ENCODE measurements around the gene TPM4. TPM values are rescaled to one million over a fixed set of nuclear protein-coding genes. Genes with fewer than 3 reads are reported as not detected.

TPM4 gene
- total and polyA plus RNA-seq, 2 experiments from 2014 or later: 223 to 288 TPM

- no peak overlapping the region for H3K4me3 ChIP-seq
- TF ChIP-seq EZH2phosphoT487 (IDR thresholded peaks at IDR 0.05; ENCODE audit: unreplicated experiment) (no peak), NANOG (IDR thresholded peaks at IDR 0.05; ENCODE audit: borderline replicate concordance) (no peak), ZNF114 (CRISPR knock-in tag; IDR thresholded peaks at IDR 0.05) (no peak), EZH2 (IDR thresholded peaks at IDR 0.05; ENCODE audit: low read depth, unreplicated experiment) (no peak), ZNF331 (CRISPR knock-in tag; IDR thresholded peaks at IDR 0.05; ENCODE audit: low read depth) (no peak), POLR2AphosphoS5 (IDR thresholded peaks at IDR 0.05; ENCODE audit: low read depth) (no peak), CTCF (conservative IDR thresholded peaks at IDR 0.05; ENCODE audit: low read depth in 2 of 2) (no peak), STAT1 (IDR thresholded peaks at IDR 0.05; ENCODE audit: unreplicated experiment) (no peak), REST (IDR thresholded peaks at IDR 0.05; ENCODE audit: unreplicated experiment) (no peak), JUNB (IDR thresholded peaks at IDR 0.05; ENCODE audit: unreplicated experiment) (no peak), CREB1 (CRISPR knock-in tag; IDR thresholded peaks at IDR 0.05; ENCODE audit: low read depth) (no peak), ZNF462 (CRISPR knock-in tag; IDR thresholded peaks at IDR 0.05) (no peak), ETS1 (IDR thresholded peaks at IDR 0.05) (no peak)
- no peak overlapping the region for H3K4me3 Mint-ChIP-seq
- peaks cover 4% of the 10 kb centered on the region; the same call in 1 of the 2 replicates for H3K4me1 ChIP-seq (ENCODE audit: insufficient read depth)
- H3K4me2 ChIP-seq: no peak overlapping the region
- no peaks in the 10 kb centered on the region for H3F3A ChIP-seq (replicated peaks; ENCODE audit: low read depth)
- no peaks in the 10 kb centered on the region for H3K4me1 Mint-ChIP-seq
- ATAC-seq (no peak), DNase-seq (ENCODE audit: low spot score) (no peak)
- peaks cover 10% of the 10 kb centered on the region for H3K27me3 Mint-ChIP-seq (ENCODE audit: insufficient read depth, low read depth, poor library complexity)
- no peaks in the 10 kb centered on the region for H4K20me1 ChIP-seq (replicated peaks; ENCODE audit: insufficient read depth)
- no peak overlapping the region for H3K27ac Mint-ChIP-seq
- no peak overlapping the region for H3K27ac ChIP-seq (ENCODE audit: low read depth)
- H3K27me3 ChIP-seq (ENCODE audit: insufficient read depth): no peaks in the 10 kb centered on the region
- no peaks in the 10 kb centered on the region for H3K9me2 ChIP-seq (ENCODE audit: insufficient read depth)
- H3K36me3 ChIP-seq (ENCODE audit: insufficient read depth): no peaks in the 10 kb centered on the region
- H3K79me2 ChIP-seq (replicated peaks; ENCODE audit: insufficient read depth): no peaks in the 10 kb centered on the region
- no peak overlapping the region for H2AFZ ChIP-seq
- peaks cover 49% of the 10 kb centered on the region for H3K9me3 Mint-ChIP-seq
- H3K36me3 Mint-ChIP-seq (ENCODE audit: low read depth): peaks cover 5% of the 10 kb centered on the region
These were observed 31.1 kb upstream of the TPM4 start for GRCh38 chr19:16045171-16045570.
